GM12872 (cell line): Measurements from ENCODE around the gene ARHGAP25.

Experiments used
- CTCF ChIP-seq: IDR thresholded peaks from 3 replicates; pipeline ENCODE4 v1.5.1; 2011; ENCODE audit warnings: low read depth, mild to moderate bottlenecking, low read length, moderate library complexity; ENCODE audit not compliant: insufficient read depth

Gene ARHGAP25

DNA sequence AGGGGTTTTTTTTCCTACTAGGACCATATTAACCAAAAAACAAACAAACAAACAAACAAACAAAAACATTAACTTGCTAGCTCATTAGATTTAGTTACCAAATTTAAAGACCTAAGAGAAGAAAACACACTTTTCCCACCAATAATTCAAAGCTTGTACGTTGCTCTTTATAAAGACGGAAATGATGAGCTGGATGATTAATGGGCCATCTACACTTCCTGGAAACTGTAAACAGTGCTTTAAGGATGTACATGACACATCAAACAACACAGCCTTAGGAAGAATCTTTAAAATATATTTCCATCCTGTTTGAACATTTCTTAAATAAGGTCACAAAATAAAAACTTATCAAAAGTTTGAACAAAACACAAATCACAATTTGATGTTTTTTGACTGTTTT, 135.6 kb downstream of the ARHGAP25 start:
- TF ChIP-seq CTCF: no peak

DNA sequence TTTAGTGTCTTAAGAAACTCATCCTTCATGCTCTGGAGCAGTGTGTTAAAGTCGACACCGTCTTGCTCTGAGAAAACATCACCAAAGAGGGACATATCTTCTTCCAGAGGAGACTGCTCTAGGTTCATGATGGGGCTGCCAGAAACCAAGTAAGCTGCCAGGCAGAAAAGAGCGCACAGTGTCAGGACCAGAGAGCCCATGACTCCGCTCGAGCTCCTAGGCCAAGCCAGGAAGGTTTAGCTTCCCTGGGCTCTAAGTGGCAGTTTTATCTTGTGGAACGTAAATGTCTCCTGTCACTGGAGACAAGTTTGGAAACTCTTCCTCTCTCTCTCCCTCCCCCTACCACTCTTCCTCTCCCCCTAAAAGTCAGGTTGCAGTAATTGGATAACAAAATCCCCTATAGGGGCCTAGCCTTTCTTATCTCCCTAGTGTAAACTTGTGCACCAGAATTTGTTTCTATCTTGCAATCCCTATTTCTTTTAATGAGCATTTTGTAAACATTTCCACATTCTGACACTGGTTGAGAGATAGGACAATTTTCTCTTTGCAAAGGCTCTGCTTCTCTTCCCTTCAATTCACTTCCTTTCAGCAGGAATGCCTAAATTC, 136.7 kb downstream of the ARHGAP25 start, which contains the start of gene BMP10:
BMP10 (minus strand) TSS at position 239 of the 606 bp plus-strand sequence; CDS start at position 200, 39 bp downstream.
- TF ChIP-seq CTCF: no peak
